HG02798 (cell line): ENCODE measurements around the gene GJD3.
A peak's percentile ranks its signal among the peaks of the same experiment; 100 is the strongest.

Experiments
- ATAC-seq: cut with Tn5 transposase; IDR thresholded peaks from one replicate; pipeline ENCODE4 v1.9.1; 2021; ENCODE audit warnings: mild to moderate bottlenecking; ENCODE audit not compliant: unreplicated experiment, poor library complexity

GJD3 gene

DNA sequence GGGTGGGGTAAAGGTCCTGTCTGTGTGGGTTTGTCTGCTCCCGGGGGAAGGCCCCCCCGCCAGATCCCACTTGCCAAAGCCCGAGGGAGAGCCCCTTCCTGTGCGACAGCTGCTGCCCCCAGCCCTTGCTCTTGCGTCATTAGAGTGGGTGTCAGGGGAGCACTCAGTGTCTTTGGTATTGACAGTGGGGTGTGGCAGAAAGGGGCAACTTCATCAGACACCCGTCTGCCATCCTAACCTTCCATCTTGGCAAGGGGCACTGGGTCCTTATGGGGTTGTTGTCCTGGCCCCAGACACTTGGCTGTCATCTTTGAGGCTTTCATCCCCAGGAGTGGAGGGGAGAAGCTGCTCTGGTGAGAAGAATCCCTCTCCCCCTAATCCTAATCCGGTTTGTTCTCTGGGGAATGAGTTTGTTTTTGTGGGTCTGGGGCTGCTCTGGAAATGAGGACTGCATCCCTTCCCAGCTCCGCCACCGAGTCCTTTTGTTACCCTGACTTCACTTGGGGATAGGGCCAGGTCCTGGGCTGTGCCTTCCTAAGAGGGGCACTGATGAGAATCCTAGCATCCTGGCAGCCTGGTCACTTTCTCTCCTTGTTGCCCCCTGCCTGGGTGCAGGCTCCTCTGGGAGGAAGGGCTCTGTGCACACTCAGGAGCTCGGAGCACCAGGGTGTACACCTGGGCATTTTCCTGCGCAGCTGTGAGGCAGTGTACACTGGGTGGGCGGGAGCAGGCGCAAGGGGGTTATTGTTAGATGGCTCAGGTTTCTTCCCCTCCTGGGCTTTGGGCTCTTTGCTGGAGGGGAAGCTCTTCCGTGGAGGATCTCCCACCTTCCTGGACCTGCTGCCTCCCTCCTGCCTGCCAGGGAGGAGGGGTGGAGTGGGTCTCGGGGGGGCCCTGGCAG is 21.1 kb downstream of the GJD3 start:
- ATAC-seq, result no peak

DNA sequence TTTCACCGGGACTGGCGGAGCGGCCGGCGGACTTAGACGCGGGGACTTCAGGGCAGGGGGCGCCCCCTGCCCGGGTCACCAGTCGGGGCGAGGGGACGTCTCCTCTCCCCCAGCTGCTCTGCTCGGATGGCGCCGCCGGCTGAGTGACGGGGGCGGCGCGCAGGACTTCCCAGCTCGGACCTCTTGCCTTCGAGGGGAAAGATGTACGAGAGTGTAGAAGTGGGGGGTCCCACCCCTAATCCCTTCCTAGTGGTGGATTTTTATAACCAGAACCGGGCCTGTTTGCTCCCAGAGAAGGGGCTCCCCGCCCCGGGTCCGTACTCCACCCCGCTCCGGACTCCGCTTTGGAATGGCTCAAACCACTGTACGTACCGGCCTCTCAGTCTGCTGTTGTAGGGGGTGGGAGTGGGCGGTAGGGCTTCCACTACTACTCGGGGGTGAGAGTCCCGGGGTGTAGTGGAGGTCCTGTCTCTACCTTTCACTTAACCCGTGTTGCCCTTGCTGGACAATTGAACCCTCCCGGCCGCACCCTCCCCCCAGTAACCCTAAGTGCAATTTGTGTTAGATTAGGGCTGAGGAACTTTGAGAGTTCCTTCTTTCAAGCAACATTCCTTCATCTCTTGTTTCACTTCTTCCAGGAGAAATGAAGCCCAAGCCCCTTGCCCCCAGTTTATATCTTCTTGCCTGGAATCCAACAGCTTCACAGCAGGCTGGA is 21.9 kb downstream of the GJD3 start:
- ATAC-seq, result no peak

DNA sequence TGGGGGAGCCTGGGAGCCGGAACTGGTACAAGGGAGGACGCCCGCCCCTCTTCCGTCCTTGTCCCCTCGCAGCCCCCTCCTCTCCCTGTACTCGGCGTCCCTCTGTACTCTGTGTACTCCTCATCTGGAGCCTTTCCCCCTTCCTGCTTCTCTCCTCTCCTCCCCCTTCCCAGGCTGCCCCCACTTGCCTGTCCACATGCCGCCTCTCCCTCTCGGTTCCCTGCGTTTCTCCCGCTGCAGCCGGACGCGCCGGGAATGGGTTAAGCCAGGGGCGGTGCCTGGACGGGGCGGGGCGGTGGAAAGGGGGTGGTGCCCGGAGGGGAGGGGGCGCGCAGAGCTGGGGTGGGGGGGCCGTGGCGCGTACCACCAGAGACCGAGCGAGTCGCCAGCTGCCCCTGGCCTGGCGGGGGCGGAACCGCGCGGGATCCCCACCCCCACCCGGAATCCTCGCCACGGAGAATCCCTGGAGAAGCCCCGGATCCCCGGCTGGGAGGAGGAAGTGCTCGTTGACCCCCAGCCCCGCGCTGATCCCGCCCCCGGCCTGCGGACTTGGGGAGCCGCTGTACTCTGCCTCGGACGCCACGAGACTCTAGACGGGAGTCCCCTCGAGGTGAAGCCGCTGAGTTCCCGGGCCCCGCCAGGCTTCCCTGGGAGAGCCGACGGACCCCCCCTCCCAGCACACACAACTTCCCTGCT is 22.6 kb downstream of the GJD3 start:
- no peak for ATAC-seq

DNA sequence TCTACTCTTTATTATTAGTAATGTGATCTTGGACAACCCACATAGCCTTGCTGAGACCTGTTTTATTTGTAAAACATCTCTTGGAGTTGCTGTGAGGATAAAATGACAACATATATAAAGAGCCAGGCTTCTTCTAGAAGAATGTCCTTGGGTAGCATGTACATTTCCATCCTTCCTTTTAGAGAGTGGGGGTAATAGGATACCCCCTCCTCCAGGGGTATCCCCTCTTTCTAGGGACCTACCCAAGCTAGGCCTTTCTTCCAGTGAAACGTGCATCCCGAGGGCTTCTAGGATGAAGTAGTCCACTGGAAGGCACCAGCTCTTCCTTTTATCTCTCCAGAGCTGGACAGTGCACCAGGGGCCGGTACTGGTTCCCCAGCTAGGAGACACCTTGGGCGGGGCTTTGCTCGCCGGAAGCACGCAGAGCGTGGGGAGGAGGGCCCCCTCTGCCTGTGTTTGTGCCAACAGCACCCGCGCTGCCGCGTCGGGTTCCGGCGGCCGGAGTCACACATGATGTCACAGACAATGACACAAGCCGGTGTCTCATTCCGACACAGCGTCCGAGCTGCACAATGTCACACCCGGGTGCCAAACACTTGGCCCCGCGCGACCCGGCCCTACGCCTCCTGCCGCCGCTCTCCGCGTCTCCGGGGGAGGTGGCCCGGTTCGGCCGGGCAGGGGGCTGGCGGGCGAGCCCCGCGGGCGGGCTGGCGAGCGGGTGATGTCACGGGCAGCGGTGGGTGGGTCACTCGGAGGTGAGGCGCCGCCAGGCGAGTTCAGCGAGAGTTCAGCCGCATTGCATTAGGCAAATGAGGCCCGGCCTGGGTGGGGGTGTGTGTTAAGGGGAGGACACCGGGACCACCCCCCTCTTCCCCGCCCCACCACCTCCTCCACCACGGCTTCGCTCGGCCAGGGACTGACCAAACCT is 23.4 kb downstream of the GJD3 start:
- ATAC-seq, result peak; percentile 78

DNA sequence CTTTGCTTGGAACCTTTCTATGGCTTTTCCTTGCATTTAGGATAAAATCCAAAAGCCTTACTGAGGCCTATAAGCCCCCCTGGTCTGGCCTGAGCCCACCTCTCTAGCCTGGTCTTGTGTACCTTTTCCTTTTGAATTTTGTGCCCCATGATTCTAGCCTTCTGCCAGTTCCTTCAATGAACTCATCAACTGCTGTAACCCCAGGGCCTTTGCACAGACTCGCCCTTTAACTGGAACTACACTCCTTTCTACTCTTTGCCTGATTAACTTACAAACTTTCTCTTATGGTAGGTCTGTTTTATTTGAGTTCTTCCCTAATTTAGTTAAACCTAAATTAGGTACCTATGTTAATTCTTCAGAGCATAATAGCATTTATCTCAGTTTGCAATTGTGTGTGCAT is 24.2 kb downstream of the GJD3 start:
- ATAC-seq, result no peak

DNA sequence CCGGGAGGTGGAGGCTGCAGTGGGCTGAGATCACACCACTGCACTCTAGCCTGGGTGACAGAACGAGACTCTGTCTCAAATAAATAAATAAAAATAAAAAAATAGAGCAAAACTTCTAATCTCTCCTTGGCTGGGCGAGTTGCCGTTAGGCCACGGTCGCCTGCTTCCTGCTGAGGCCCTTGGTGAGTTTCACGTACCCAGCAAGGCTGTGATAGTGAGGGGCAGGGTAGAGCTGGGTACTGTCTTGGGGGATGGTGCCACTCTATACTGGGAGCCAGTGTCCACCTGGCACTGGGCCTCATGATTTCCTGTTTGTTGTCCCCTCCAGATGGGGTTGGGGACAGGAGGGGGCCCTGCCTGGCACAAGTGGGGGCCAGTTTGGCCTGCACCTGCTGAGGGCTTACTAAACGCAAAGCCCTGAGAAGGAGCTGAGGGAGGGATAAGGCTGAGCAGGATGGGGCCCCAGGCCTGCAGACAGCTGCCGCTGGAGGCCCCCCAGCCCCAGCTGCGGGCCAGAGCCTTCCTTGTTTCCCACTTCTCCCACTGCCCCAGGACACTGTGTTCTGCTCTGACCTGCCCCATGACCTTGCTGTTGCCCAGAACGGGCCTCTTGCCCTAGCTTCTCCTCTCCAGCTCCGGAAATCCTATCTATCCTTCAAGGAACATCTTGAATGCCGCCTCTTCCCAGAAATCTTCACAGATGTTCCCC is 25.4 kb downstream of the GJD3 start:
- ATAC-seq, result no peak

DNA sequence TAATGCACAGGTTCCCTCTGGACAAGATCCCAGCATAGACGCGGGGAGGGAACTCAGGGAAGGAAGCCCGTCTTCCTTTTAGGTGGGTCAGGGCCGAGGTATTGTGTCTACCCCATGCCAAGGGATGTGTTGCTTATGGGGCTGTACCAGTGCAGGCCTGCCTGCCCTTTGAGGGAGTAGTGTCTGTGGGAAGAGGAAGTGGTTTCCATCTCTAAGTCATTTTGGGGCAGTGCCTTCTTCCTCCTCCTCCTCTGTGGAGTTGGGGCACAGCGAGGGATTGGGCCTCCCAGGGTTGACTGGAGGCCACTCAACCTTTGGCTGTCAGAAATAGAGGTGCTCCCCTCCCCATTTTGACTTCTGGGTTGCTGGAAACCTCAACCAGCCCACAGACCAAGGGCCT is 26.5 kb downstream of the GJD3 start:
- ATAC-seq, result no peak

DNA sequence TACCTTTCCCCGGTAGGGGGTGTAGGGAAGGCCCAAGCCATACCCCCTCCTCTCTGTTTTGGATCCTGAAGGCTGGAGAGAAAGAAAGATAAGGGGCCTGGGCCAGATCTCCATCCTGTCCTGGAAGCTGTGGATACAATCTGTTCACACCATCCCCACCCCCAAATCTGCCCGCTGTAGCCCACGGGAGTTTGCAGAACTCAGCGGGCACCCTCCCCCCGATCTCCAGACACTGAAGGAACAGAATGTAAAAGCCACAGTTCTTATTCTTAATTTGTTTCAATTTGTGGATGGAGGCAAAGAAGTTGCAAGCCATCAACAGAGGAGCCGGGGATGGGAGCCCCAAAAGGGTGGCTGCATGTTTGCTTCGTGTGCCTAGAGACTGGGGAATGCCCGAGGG is 27.2 kb downstream of the GJD3 start:
- ATAC-seq, result no peak

DNA sequence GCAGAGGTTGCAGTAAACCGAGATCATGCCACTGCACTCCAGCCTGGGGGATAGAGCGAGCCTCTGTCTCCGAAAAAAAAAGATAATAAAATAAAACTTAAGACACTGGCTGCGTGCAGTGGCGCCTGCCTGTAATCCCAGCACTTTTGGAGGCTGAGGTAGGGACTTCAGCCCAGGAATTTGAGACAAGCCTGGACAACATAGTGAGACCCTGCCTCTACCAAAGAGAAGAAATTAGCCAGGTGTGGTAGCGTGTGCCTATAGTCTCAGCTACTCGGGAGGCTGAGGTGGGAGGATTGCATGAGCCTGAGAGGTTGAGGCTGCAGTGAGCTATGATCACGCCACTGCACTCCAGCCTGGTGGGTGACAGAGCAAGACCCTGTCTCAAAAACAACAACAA is 28.9 kb downstream of the GJD3 start:
- no peak for ATAC-seq

DNA sequence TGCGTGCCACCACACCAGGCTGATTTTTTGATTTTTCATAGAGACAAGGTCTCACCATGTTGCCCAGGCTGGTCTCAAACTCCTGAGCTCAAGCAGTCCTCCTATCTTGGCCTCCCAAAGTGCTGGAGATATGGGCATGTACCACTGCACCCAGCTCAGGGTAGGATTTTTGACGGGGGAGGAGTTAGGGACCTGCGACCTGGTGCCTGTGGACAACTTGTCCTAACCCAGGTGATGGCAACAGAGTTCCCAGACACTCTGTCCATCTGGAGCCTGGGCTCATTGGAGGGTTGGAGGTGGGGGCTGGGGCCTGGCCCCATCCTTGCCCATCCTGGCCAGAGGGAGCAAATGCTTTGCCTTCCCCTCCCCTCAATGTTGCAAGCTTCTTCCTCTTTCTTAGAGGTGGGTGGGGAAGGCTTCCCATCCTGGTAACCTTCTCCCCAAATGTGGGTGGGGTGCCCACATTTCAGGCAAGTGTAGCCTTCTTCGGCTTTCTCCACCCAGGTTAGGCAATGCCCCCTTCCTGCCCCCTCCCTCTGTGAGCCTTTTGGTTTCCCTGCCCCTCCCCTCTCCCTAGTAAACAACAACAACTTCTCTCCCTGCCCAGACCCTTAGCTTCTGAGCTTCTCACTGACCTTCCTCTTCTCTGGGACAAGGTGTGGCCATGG is 30.6 kb downstream of the GJD3 start:
- no peak for ATAC-seq

DNA sequence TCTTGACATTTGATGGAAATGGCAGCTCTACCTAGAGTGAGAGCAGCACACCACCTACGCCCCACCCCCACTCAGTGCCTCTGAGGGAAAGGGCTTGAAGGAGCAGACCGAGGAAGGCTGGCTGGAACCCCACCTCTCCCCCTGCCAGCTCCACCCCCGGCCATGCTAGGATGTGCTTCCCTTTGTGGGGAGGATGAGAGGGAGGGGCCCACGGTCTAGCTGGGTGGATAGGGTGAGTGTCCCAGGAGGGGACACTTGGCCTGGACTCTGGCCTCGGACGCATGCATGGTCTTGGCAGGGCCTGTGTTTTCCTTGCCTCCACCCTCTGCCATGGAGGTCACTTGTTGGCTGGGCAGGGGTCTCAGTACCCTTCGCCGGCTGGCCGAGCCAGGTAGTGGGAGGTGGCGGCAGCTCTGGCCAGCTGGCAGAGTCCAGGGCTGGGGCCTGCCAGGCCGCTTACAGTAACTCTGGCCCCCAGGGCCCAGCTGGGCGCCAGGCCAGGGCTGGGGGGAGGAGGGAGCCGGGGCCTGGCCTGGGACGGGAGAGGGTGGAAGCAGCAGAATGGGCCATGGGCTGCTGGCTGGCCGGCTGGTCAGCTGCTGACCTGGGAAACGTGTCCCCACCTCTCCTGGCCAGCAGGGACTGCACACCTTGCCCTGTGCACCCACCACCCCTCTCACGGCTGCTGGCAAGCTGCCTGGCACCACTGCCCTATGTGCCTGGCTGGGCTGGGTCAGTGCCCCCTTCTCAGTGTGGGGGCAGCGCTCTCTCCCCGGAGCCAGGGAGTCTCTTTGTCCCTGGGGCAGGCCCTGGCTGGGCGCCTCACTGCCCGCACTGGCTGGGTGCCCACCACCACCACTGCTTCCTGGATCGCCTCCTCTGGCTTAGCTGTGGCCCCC is 32.5 kb downstream of the GJD3 start:
- ATAC-seq, result no peak

DNA sequence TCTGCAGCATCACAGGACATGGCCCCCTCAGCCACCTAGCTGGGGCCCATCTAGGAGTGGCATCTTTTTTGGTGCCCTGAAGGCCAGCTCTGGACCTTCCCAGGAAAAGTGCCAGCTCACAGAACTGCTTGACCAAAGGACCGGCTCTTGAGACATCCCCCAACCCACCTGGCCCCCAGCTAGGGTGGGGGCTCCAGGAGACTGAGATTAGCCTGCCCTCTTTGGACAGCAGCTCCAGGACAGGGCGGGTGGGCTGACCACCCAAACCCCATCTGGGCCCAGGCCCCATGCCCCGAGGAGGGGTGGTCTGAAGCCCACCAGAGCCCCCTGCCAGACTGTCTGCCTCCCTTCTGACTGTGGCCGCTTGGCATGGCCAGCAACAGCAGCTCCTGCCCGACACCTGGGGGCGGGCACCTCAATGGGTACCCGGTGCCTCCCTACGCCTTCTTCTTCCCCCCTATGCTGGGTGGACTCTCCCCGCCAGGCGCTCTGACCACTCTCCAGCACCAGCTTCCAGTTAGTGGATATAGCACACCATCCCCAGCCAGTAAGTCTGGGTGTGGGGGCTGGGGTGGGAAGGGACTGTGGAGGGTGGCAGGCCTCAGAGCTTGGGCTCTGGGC is 33.6 kb downstream of the GJD3 start:
- no peak for ATAC-seq

DNA sequence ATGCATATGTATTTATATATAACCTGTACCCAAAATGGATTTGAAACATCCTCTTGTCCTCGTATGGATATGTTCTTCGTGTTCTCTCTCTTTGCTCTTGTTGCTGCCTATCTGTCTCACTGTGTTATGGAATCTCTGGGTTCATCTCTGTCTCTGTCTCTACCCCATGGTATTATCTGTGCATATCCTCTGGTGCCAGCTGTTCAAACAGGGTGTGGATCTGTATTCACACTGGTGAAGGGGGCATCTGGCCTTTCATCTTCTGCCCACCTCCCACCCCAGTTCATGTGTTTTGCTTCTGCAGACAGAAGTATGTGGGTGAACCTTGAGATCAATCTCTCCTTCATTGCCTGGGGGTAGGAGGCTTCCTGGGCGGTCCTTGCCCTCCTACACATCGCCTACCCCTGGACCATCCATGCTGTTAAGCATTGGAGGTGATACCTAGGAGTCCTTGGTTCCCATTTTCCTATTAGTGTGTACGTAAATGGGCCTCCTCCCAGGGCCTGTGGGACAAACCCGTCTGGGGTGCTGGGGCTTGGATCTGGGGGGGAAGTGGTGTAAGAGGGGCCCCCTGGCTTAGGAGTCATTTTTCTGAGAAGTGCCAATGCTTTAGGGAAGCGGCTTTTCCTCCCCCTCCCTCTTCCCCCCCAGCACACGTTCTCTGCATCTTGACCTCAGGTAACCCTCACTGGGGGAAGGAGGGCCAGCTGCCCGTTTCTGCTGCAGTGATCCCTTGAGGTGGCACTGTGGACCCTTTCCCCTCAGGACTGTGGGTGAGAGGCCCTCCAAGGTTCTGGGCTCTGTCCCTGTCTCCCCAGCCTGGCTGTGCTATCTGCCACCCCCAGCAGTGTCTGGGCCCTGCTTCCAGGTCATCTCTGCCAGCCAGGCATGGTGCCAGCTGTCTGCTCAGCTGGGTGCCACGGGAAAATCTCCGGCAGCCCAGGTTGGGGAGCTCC is 34.4 kb downstream of the GJD3 start:
- ATAC-seq, result no peak

DNA sequence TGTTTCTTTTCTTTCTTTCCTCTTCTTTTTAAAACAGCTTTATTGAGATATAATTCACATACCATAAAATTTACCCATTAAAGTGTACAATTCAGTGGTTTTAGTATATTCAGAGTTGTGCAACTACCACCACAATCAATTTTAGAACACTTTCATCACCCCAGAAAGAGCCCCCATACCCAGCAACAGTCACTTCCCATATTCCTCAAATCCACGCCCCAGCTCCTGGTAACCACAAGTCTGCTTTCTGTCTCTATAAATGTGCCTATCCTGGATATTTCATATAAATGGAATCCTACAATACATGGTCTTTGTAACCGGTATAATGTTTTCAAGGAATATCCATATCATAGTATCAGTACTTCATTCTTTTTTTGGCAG is 36.2 kb downstream of the GJD3 start:
- no peak for ATAC-seq

DNA sequence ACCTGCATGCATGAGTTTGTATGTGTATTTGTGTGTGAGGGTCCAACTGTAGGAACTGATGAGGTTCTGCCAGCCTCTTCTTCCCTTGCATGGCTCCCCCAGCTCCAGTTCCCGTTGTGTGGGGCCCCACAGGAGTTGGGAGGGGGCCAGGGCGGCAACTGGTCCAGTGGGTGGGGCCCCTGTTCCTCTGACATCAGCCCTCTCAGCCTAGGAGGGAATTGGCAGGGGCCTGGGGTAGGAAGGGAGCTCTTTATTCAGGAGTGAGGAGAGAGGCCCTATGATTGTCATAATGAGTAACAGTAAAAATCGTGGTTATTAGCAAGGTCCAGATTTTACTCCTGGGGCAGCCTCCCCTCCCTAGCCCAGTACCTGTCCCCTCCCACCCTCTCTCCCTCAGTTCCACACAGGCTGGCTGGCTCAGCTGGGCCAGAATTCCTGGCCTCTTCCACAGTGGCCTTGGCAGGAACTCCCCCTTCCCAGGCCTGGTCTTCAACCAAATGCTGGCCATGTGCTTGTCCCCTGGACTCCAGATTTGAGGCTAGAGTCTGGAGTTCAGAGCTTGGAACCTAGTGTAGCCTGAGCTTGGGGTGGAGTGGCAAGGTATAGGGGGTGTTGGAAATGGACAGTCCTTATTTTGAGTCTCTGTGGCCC is 36.7 kb downstream of the GJD3 start:
- no peak for ATAC-seq

DNA sequence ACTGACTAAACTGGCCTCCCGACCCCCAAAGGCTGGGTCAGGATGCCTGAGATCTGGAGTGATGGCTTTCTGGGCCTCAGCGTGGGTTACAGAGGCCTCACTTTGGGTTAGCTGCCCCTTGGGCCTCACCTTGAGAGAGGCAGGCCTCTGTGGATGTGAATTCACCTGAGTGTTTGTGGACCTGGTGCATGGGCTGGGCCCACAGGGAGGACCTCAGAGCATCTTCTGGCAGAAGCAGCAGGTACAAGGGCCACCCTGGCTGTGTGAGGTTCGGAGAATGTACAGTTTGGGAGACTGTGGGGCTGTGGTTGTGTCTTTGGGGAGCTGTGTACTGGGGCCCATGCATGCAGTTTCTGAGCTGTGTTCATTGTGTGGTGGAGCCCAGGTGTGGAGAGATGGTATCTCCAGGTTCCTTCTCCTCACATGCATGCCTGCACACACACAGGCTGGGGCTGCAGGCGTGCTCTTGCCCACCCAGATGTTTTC is 37.2 kb downstream of the GJD3 start:
- ATAC-seq, result no peak
